HS-5 (cell line): ENCODE data around the gene TCAF1.

Experiments
- DNase-seq: peaks from one replicate; pipeline ENCODE4 v3.0.0-alpha.2; 2012; ENCODE audit warnings: low read depth

The TCAF1 gene

GRCh38 chr7:143901668-143902331 lies at the start of gene TCAF1:
Gene TCAF1 (minus strand): TSS chr7:143902176. CDS start chr7:143876608, 25,568 bp downstream.
- DNase-seq, result peak; percentile 58

- DNase-seq, result no peak
These were observed 46.8 kb upstream of the TCAF1 start for GRCh38 chr7:143948733-143949132.

- no peak for DNase-seq
These were observed 45.1 kb upstream of the TCAF1 start for GRCh38 chr7:143947111-143947510.

GRCh38 chr7:143945423-143945822 lies 43.4 kb upstream of the TCAF1 start:
- DNase-seq, result no peak

GRCh38 chr7:143938379-143939243 lies 36.6 kb upstream of the TCAF1 start:
- DNase-seq, result no peak

GRCh38 chr7:143936087-143937009 lies 34.4 kb upstream of the TCAF1 start:
- peak; percentile 2 for DNase-seq

- peak; percentile 11 for DNase-seq
These were observed 32.8 kb upstream of the TCAF1 start, which contains the start of gene OR2F2 for GRCh38 chr7:143934526-143935325. Gene OR2F2 (plus strand): TSS chr7:143935233. CDS start chr7:143935233, 0 bp downstream.

GRCh38 chr7:143931739-143932138 lies 29.8 kb upstream of the TCAF1 start:
- no peak for DNase-seq

GRCh38 chr7:143929224-143929920 lies 27.4 kb upstream of the TCAF1 start:
- DNase-seq, result no peak

- DNase-seq, result no peak
These were observed 22.9 kb upstream of the TCAF1 start for GRCh38 chr7:143924851-143925250.

- DNase-seq, result no peak
These were observed 13.1 kb upstream of the TCAF1 start for GRCh38 chr7:143914938-143915652.

GRCh38 chr7:143913945-143914615 lies 12.1 kb upstream of the TCAF1 start:
- DNase-seq, result no peak

- DNase-seq, result no peak
These were observed 8.7 kb upstream of the TCAF1 start for GRCh38 chr7:143910473-143911248.

GRCh38 chr7:143909863-143910262 lies 7.9 kb upstream of the TCAF1 start:
- DNase-seq, result no peak

- DNase-seq, result no peak
These were observed 6.1 kb upstream of the TCAF1 start for GRCh38 chr7:143908120-143908519.

GRCh38 chr7:143906895-143907294 lies 4.9 kb upstream of the TCAF1 start:
- no peak for DNase-seq

GRCh38 chr7:143906151-143906550 lies 4.2 kb upstream of the TCAF1 start:
- DNase-seq, result no peak

GRCh38 chr7:143905509-143905908 lies 3.5 kb upstream of the TCAF1 start:
- no peak for DNase-seq
